IMR-90 (cell line): ENCODE results near the gene TTLL9. TPM values are rescaled to one million over a fixed set of nuclear protein-coding genes. Genes with fewer than 3 reads are reported as not detected.

Source experiments
- ATAC-seq: fragments of 200-7000 bp; cut with Tn5 transposase; 2 replicates; pipeline ENCODE4 v1.9.1; 2020; ENCODE audit warnings: low read depth, mild to moderate bottlenecking, moderate library complexity
- BruUV-seq: library from RNA; stranded (reverse); fragments of 400-500 nt; replicated peaks from 2 replicates; lab custom pipeline; 2021; lab: Mats Ljungman, UMichigan
- CTCF ChIA-PET: fragments of 300-600 bp; formaldehyde crosslinking; extraction: SDS; loops from one replicate; lab custom pipeline; 2021; ENCODE audit warnings: antibody characterized with exemption; lab: Yijun Ruan, JAX
- POLR2A ChIA-PET: fragments of 300-600 bp; sonication (Branson Sonifier 250); formaldehyde crosslinking; loops from one replicate; lab custom pipeline; 2022; ENCODE audit warnings: antibody characterized with exemption; ENCODE audit not compliant: unreplicated experiment; lab: Charles Lee
- DNase-seq: peaks from one replicate; pipeline ENCODE4 v3.0.0; 2013
- H2AFZ ChIP-seq: replicated peaks from 2 replicates; pipeline ENCODE3; 2013; ENCODE audit warnings: low read length, mild to moderate bottlenecking; ENCODE audit not compliant: poor library complexity
- H2AK5ac ChIP-seq: 2 replicates; pipeline ENCODE4 v1.6.1; 2013; ENCODE audit warnings: low read depth, low read length, inconsistent platforms
- H2AK9ac ChIP-seq: replicated peaks from 2 replicates; pipeline ENCODE3; 2013; ENCODE audit warnings: mild to moderate bottlenecking, low read depth, low read length, moderate library complexity; ENCODE audit not compliant: poor library complexity
- H2BK120ac ChIP-seq: 2 replicates; pipeline ENCODE4 v1.6.1; 2013; ENCODE audit warnings: low read depth, low read length, inconsistent platforms
- H2BK15ac ChIP-seq: 3 replicates; pipeline ENCODE4 v1.6.1; 2013; ENCODE audit warnings: low read depth, low read length, inconsistent platforms
- H2BK20ac ChIP-seq: 2 replicates; pipeline ENCODE4 v1.6.1; 2013; ENCODE audit warnings: low read depth, mild to moderate bottlenecking, inconsistent platforms, low read length, moderate library complexity
- H2BK5ac ChIP-seq: 2 replicates; pipeline ENCODE4 v1.6.1; 2013; ENCODE audit warnings: mild to moderate bottlenecking, low read depth, low read length, inconsistent platforms; ENCODE audit not compliant: poor library complexity, severe bottlenecking
- H3K14ac ChIP-seq: replicated peaks from 2 replicates; pipeline ENCODE4 v1.6.1; 2013; ENCODE audit warnings: low read depth, low read length, inconsistent platforms
- H3K18ac ChIP-seq: 2 replicates; pipeline ENCODE4 v1.6.1; 2013; ENCODE audit warnings: low read depth, low read length, control low read depth
- H3K23ac ChIP-seq: 2 replicates; pipeline ENCODE4 v1.6.1; 2013; ENCODE audit warnings: low read depth, low read length, inconsistent platforms
- H3K27ac ChIP-seq: 2 replicates; pipeline ENCODE4 v1.5.1; 2013; ENCODE audit warnings: mild to moderate bottlenecking, control low read depth, low read length; ENCODE audit not compliant: insufficient read depth
- H3K27me3 ChIP-seq: 2 replicates; pipeline ENCODE4 v1.6.1; 2013; ENCODE audit warnings: low read length; ENCODE audit not compliant: control insufficient read depth, insufficient read depth
- H3K36me3 ChIP-seq: 2 replicates; pipeline ENCODE4 v1.6.1; 2013; ENCODE audit warnings: low read length, mixed read lengths; ENCODE audit not compliant: control insufficient read depth, insufficient read depth
- H3K4ac ChIP-seq: 2 replicates; pipeline ENCODE4 v1.6.1; 2013; ENCODE audit warnings: low read depth, low read length, inconsistent platforms
- H3K4me1 ChIP-seq: 2 replicates; pipeline ENCODE4 v1.6.1; 2013; ENCODE audit warnings: low read length, mixed read lengths; ENCODE audit not compliant: control insufficient read depth, insufficient read depth
- H3K4me2 ChIP-seq: 2 replicates; pipeline ENCODE4 v1.6.1; 2013; ENCODE audit warnings: low read depth, mild to moderate bottlenecking, control low read depth, low read length, moderate library complexity
- H3K4me3 ChIP-seq: 2 replicates; pipeline ENCODE4 v1.5.1; 2013; ENCODE audit warnings: low read depth, mild to moderate bottlenecking, control low read depth, low read length, moderate library complexity; ENCODE audit not compliant: insufficient read depth
- H3K56ac ChIP-seq: 2 replicates; pipeline ENCODE4 v1.6.1; 2013; ENCODE audit warnings: low read length, inconsistent platforms; ENCODE audit not compliant: insufficient read depth; ENCODE audit errors: extremely low read depth
- H3K79me1 ChIP-seq, 2 experiments: 2 replicates each; pipeline ENCODE4 v1.6.1; 2013; ENCODE audit warnings: low read length in 2 of 2, inconsistent platforms in 1 of 2, low read depth in 1 of 2
- H3K9ac ChIP-seq: 2 replicates; pipeline ENCODE4 v1.6.1; 2013; ENCODE audit warnings: low read depth, low read length, control low read depth
- H3K9me1 ChIP-seq: 2 replicates; pipeline ENCODE4 v1.6.1; 2013; ENCODE audit warnings: low read length, inconsistent platforms; ENCODE audit not compliant: insufficient read depth
- H3K9me3 ChIP-seq: 2 replicates; pipeline ENCODE4 v1.6.1; 2013; ENCODE audit warnings: low read length; ENCODE audit not compliant: control insufficient read depth, insufficient read depth
- H4K20me1 ChIP-seq: 2 replicates; pipeline ENCODE4 v1.6.1; 2013; ENCODE audit warnings: low read length, inconsistent platforms; ENCODE audit not compliant: insufficient read depth
- H4K5ac ChIP-seq: 2 replicates; pipeline ENCODE4 v1.6.1; 2013; ENCODE audit warnings: mild to moderate bottlenecking, low read depth, low read length, control low read depth
- H4K8ac ChIP-seq, 2 experiments: 2 replicates each; pipeline ENCODE4 v1.6.1; 2013; ENCODE audit warnings: low read depth in 2 of 2, low read length in 2 of 2, control low read depth in 1 of 2, inconsistent platforms in 1 of 2
- H4K91ac ChIP-seq: 2 replicates; pipeline ENCODE4 v1.6.1; 2013; ENCODE audit warnings: low read depth, low read length, inconsistent platforms; ENCODE audit not compliant: insufficient read depth
- BHLHE40 ChIP-seq: fragments of 150-350 bp; IDR thresholded peaks from 2 replicates; pipeline ENCODE4 v1.6.1; 2016; ENCODE audit warnings: mild to moderate bottlenecking, low read depth, low read length
- CHD1 ChIP-seq: IDR thresholded peaks from 2 replicates; pipeline ENCODE4 v1.6.1; 2012; ENCODE audit warnings: low read depth, low read length, improper control_type of control experiment
- ELK1 ChIP-seq: fragments of 150-350 bp; IDR thresholded peaks from 2 replicates; pipeline ENCODE4 v1.6.1; 2016; ENCODE audit warnings: low read depth, mild to moderate bottlenecking, low read length, moderate library complexity, borderline replicate concordance
- FOS ChIP-seq: fragments of 150-350 bp; IDR thresholded peaks from 2 replicates; pipeline ENCODE4 v1.6.1; 2016; ENCODE audit warnings: low read depth, low read length
- MAFK ChIP-seq: IDR thresholded peaks from 2 replicates; pipeline ENCODE4 v1.6.1; 2012; ENCODE audit warnings: low read depth, low read length, improper control_type of control experiment
- MXI1 ChIP-seq: IDR thresholded peaks from 2 replicates; pipeline ENCODE4 v1.6.1; 2012; ENCODE audit warnings: low read depth, mild to moderate bottlenecking, low read length, moderate library complexity, borderline replicate concordance
- NFE2L2 ChIP-seq: fragments of 150-350 bp; IDR thresholded peaks from 2 replicates; pipeline ENCODE4 v1.6.1; 2016; ENCODE audit warnings: low read depth, mild to moderate bottlenecking, low read length
- RFX5 ChIP-seq: IDR thresholded peaks from 2 replicates; pipeline ENCODE4 v1.8.0; 2012; ENCODE audit warnings: low read depth, mild to moderate bottlenecking, low read length, moderate library complexity
- SMC3 ChIP-seq: fragments of 150-350 bp; IDR thresholded peaks from 2 replicates; pipeline ENCODE4 v1.6.1; 2016; ENCODE audit warnings: low read depth, mild to moderate bottlenecking, antibody characterized with exemption, low read length, moderate library complexity
- WGBS, 2 experiments: methylation state at CpG; one replicate each; pipeline versions ENCODE4 v1.1.5 to v1.1.7; 2013; ENCODE audit warnings: missing lambda C conversion rate in 2 of 2; ENCODE audit not compliant: insufficient read length in 1 of 2; ENCODE audit errors: extremely low coverage in 2 of 2; 5-methylcytosine and 5-hydroxymethylcytosine counted together
- dilution Hi-C: fragments of 300-500 bp; cut with HindIII; formaldehyde crosslinking; loops from one replicate; pipeline ENCODE4 v1.14.3; 2018; ENCODE audit warnings: low sequenced_read_pairs; ENCODE audit not compliant: unreplicated experiment
- in situ Hi-C: fragments of 300-500 bp; cut with MboI; formaldehyde crosslinking; loops from 3 replicates; pipeline ENCODE4 v1.14.3; 2019; ENCODE audit warnings: low sequenced_read_pairs, inconsistent platforms, mixed read lengths
- intact Hi-C: fragments of 100-400 bp; cut with micrococcal nuclease; formaldehyde crosslinking; loops from 2 replicates; pipeline ENCODE4 v1.10.0; 2022
- polyA plus RNA-seq, 3 experiments: library from polyadenylated mRNA; depleted of rRNA; stranded (reverse); fragments of >200 nt; gene quantifications; 2 replicates each; pipeline ENCODE4 v1.2.3, GENCODE V29; 2012; ENCODE audit warnings: low replicate concordance in 1 of 3
- total RNA-seq: library from RNA; depleted of rRNA; stranded (reverse); fragments of >200 nt; gene quantifications from 2 replicates; pipeline ENCODE4 v1.2.3, GENCODE V29; 2012

Gene TTLL9
- total and polyA plus RNA-seq, 2 of the 4 experiments (the other 2 are of a cell fraction) = not detected

- in situ Hi-C loops (no loop called here), dilution Hi-C loops (no loop called here), intact Hi-C loops (no loop called here)
- peaks cover 15% of the 10 kb centered on the region for H3K27me3 ChIP-seq
- H2AK9ac ChIP-seq = no peak overlapping the region
- no peaks in the 10 kb centered on the region for H3K4me1 ChIP-seq
- H2BK20ac ChIP-seq = no peak overlapping the region
- no peak overlapping the region for H3K4me3 ChIP-seq
- H3K23ac ChIP-seq = no peak overlapping the region
- no peak overlapping the region for H2AFZ ChIP-seq
- H3K9ac ChIP-seq = no peak overlapping the region
- H3K9me3 ChIP-seq = no peaks in the 10 kb centered on the region
- no peak overlapping the region for H2BK15ac ChIP-seq
- WGBS, 2 experiments = no CpG with 5 or more reads among the region's 5 CpGs
- no peak overlapping the region for H3K4ac ChIP-seq
- H3K14ac ChIP-seq = no peak overlapping the region
- no peak overlapping the region for H3K27ac ChIP-seq
- no TSS peak for BruUV-seq
- no peaks in the 10 kb centered on the region; the same call in 1 of the 2 replicates for H3K9me1 ChIP-seq
- H4K5ac ChIP-seq = no peak overlapping the region
- no peak overlapping the region for H2AK5ac ChIP-seq
- no peak overlapping the region for H2BK5ac ChIP-seq
- H3K79me1 ChIP-seq = no peaks in the 10 kb centered on the region
- no peak overlapping the region for H4K8ac ChIP-seq
- H3K36me3 ChIP-seq = no peaks in the 10 kb centered on the region
- DNase-seq (no peak), ATAC-seq (no peak)
- H3K4me2 ChIP-seq = no peak overlapping the region
- no peak overlapping the region for H3K18ac ChIP-seq
- H3K56ac ChIP-seq = no peak overlapping the region
- TF ChIP-seq NFE2L2 (no peak), MAFK (no peak), SMC3 (no peak), FOS (no peak), CHD1 (no peak), BHLHE40 (no peak), ELK1 (no peak), RFX5 (no peak), MXI1 (no peak)
- no peak overlapping the region for H4K91ac ChIP-seq
- H2BK120ac ChIP-seq = no peak overlapping the region
- CTCF ChIA-PET = no interaction called here
- POLR2A ChIA-PET = no interaction called here
- H4K20me1 ChIP-seq = no peaks in the 10 kb centered on the region
Measured at GRCh38 chr20:31907046-31907445, 36.6 kb downstream of the TTLL9 start.
